PFSK-1 (cell line): ENCODE data around the gene ZNF618.

Source experiments
- FOXP2 ChIP-seq: optimal IDR thresholded peaks from 2 replicates; pipeline ENCODE3; 2011; ENCODE audit warnings: borderline replicate concordance, control low read depth, inconsistent platforms; ENCODE audit not compliant: insufficient read depth; ENCODE audit errors: extremely low read length, extremely low read depth
- POLR2AphosphoS5 ChIP-seq: IDR thresholded peaks from 2 replicates; pipeline ENCODE4 v1.6.1; 2012; ENCODE audit warnings: low read depth, mild to moderate bottlenecking, control low read depth, low read length, moderate library complexity
- REST ChIP-seq, 2 experiments: IDR thresholded peaks; 2 replicates each; pipeline versions ENCODE4 v1.6.1 to v1.8.0; 2011 to 2012; ENCODE audit warnings: low read depth in 2 of 2, low read length in 2 of 2, control low read depth in 1 of 2, inconsistent platforms in 1 of 2, mild to moderate bottlenecking in 1 of 2, moderate library complexity in 1 of 2; ENCODE audit not compliant: insufficient read depth in 1 of 2
- SIN3A ChIP-seq: IDR thresholded peaks from 2 replicates; pipeline ENCODE4 v1.6.1; 2012; ENCODE audit warnings: mild to moderate bottlenecking, low read length, moderate library complexity, borderline replicate concordance; ENCODE audit not compliant: insufficient read depth
- TAF1 ChIP-seq: IDR thresholded peaks from 2 replicates; pipeline ENCODE4 v1.6.1; 2012; ENCODE audit warnings: low read length, control low read depth, borderline replicate concordance; ENCODE audit not compliant: insufficient read depth

ZNF618 gene

GRCh38 chr9:114056527-114056926 is 180.4 kb downstream of the ZNF618 start:
- TF ChIP-seq POLR2AphosphoS5, result no peak
- TF ChIP-seq REST (IDR thresholded peaks at IDR 0.05; ENCODE audit: insufficient read depth in 1 of 2, low read depth in 2 of 2, low read length in 2 of 2), result no peak
- TF ChIP-seq SIN3A, result no peak
- TF ChIP-seq TAF1, result no peak
- TF ChIP-seq FOXP2, result no peak

DNA sequence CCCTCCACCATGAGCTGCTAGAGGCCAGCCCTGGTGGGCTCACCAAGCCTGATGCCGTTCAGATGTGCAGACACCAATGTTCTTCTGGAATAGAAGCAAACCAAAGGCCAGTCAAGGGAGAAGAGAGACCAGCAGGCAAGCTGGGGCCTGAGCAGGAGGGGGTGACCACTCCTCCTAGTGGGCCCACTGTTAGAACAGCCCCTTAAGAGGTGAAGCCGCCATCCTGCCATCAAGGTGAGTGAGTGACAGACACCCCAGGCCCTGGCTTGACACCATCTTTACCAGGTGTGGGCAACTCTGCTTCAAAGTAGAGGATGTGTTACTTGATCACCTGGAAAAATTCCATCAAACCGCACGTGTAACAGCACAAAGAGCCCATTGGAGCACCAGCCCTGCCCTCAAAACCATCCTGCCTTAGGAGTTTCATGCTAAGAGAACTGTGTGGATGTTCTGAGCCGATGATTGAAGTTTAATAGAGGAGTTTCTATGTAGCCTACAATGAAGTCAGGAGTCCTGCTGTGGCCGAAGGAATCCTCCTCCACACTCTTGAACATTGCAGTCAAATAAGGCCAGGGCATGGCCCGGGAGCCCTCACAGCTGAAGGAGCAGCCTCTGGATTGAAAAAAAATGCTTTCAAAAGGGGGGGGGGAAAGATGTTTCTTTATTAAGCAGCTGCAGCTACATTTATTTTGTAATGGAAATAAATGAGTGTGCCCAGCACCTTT is 181.2 kb downstream of the ZNF618 start:
- TF ChIP-seq SIN3A (no peak), REST (IDR thresholded peaks at IDR 0.05; ENCODE audit: insufficient read depth in 1 of 2, low read depth in 2 of 2, low read length in 2 of 2) (no peak), TAF1 (no peak), POLR2AphosphoS5 (no peak), FOXP2 (no peak)

DNA sequence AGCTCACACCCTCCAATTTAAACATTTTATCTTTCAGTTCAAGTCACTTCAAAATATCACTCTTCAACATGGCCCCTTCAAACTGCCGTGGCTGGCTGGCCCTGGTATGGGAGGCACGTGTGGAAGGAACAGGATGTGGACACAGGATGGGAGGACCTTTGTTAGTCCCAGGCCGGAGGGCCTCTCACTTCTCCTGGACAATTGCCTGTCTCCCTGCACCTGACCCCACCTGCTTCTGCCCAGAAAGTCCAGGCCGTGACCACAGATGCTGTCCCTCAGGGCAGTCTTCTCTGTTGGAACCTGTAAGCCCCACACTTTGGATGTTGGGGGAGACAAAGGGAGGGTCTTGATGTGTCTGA is 182.6 kb downstream of the ZNF618 start:
- no peak for TF ChIP-seq REST (IDR thresholded peaks at IDR 0.05; ENCODE audit: insufficient read depth in 1 of 2, low read depth in 2 of 2, low read length in 2 of 2)
- no peak for TF ChIP-seq SIN3A
- TF ChIP-seq TAF1, result no peak
- no peak for TF ChIP-seq FOXP2
- no peak for TF ChIP-seq POLR2AphosphoS5

DNA sequence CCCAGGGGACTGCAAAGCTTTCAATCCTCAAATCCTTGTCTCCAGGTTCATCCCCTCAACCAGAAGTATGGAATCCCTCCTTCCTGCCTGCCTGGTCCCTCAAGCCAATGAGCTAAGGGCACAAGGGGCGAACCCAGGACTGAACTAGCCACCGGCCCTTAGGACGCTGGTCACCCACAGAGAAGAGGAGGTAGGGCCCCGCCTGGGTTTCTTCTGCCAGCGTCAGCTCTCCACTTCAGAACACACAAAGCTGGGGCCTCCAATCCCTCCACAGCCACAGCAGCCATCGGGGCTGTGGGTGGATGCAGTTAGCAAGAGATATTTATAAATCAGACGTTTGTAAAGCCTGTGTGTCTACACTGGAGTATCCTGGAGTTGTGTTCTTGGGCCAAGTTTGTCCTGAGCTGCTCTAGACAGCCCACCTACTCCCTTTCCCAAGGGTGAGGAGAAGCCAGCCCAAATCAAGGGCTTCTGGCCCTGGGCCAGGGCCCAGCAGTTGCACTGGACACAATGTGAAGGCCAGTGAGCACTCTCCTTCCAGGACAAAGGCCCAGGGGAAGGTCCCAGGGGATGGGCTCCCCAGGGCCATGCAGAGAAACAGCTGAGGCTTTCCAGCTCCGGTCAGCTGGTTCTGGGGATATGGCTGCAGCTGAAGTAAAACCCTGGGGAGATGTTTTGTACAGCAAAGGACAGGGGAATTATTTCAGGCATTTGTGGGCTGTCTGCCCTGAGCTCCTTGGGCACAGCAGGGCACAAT is 183.1 kb downstream of the ZNF618 start:
- TF ChIP-seq SIN3A (no peak), REST (IDR thresholded peaks at IDR 0.05; ENCODE audit: insufficient read depth in 1 of 2, low read depth in 2 of 2, low read length in 2 of 2) (no peak), POLR2AphosphoS5 (no peak), TAF1 (no peak), FOXP2 (no peak)
